ENCODE results near the gene MYBPH. TPM values are rescaled to one million over a fixed set of nuclear protein-coding genes. Genes with fewer than 3 reads are reported as not detected.

Gene MYBPH
- total and polyA plus RNA-seq, 3 experiments from 2014 or later, result not detected

DNA sequence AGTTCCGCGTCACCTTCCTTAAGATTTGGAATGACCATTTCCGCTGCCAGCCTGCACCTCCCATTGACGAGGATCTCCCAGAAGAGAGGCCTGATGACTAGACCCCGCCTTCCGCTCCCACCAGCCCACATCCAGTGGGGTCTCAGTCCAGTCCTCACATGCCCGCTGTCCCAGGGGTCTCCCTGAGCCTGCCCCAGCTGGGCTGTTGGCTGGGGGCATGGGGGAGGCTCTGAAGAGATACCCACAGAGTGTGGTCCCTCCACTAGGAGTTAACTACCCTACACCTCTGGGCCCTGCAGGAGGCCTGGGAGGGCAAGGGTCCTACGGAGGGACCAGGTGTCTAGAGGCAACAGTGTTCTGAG is 9.8 kb downstream of the MYBPH start:
- ChIA-PET POLR2A (no interaction called here), CTCF (no interaction called here)
- H3K9me3 ChIP-seq (ENCODE audit: low read length), result no peaks in the 10 kb centered on the region
- no peak overlapping the region for H3K4me3 ChIP-seq (ENCODE audit: low read length)
- Mint-ChIP-seq H3K4me3 (no peak overlapping the region), H3K36me3 (no peaks in the 10 kb centered on the region), H3K9me3 (no peaks in the 10 kb centered on the region), H3K27me3 (peaks cover 15 to 34% of the 10 kb centered on the region in 2 donors), H3K4me1 (no peaks in the 10 kb centered on the region), H3K27ac (no peak overlapping the region)
- H3K4me1 ChIP-seq (ENCODE audit: insufficient read depth, low read length), result no peaks in the 10 kb centered on the region
- no peaks in the 10 kb centered on the region for H3K27me3 ChIP-seq (ENCODE audit: insufficient read depth, low read length, poor library complexity, severe bottlenecking)
- H3K27ac ChIP-seq (ENCODE audit: low read depth, low read length), result no peak overlapping the region
- H3K36me3 ChIP-seq (ENCODE audit: insufficient read depth, low read length), result no peaks in the 10 kb centered on the region
- no peak for DNase-seq

DNA sequence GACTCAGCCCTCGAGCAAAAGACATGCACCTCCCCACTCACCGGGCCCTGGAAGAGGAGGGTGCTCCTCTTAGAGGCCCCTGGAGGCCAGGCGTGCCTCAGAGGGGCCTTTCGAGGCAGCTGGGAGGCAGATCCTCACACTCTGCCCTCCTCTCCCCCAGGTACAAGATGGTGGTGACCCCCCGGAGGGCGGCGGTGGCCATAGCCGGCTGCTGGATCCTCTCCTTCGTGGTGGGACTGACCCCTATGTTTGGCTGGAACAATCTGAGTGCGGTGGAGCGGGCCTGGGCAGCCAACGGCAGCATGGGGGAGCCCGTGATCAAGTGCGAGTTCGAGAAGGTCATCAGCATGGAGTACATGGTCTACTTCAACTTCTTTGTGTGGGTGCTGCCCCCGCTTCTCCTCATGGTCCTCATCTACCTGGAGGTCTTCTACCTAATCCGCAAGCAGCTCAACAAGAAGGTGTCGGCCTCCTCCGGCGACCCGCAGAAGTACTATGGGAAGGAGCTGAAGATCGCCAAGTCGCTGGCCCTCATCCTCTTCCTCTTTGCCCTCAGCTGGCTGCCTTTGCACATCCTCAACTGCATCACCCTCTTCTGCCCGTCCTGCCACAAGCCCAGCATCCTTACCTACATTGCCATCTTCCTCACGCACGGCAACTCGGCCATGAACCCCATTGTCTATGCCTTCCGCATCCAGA is 10.4 kb downstream of the MYBPH start:
- DNase-seq, result no peak
- Histone ChIP-seq H3K9me3 (ENCODE audit: low read length) (no peaks in the 10 kb centered on the region), H3K27me3 (ENCODE audit: insufficient read depth, low read length, poor library complexity, severe bottlenecking) (no peaks in the 10 kb centered on the region), H3K36me3 (ENCODE audit: insufficient read depth, low read length) (no peaks in the 10 kb centered on the region), H3K27ac (ENCODE audit: low read depth, low read length) (no peak overlapping the region), H3K4me3 (ENCODE audit: low read length) (no peak overlapping the region), H3K4me1 (ENCODE audit: insufficient read depth, low read length) (no peaks in the 10 kb centered on the region)
- ChIA-PET POLR2A (no interaction called here), CTCF (no interaction called here)
- Mint-ChIP-seq H3K27ac (no peak overlapping the region), H3K4me3 (no peak overlapping the region), H3K27me3 (peaks cover 15 to 34% of the 10 kb centered on the region in 2 donors), H3K4me1 (no peaks in the 10 kb centered on the region), H3K36me3 (no peaks in the 10 kb centered on the region), H3K9me3 (no peaks in the 10 kb centered on the region)

DNA sequence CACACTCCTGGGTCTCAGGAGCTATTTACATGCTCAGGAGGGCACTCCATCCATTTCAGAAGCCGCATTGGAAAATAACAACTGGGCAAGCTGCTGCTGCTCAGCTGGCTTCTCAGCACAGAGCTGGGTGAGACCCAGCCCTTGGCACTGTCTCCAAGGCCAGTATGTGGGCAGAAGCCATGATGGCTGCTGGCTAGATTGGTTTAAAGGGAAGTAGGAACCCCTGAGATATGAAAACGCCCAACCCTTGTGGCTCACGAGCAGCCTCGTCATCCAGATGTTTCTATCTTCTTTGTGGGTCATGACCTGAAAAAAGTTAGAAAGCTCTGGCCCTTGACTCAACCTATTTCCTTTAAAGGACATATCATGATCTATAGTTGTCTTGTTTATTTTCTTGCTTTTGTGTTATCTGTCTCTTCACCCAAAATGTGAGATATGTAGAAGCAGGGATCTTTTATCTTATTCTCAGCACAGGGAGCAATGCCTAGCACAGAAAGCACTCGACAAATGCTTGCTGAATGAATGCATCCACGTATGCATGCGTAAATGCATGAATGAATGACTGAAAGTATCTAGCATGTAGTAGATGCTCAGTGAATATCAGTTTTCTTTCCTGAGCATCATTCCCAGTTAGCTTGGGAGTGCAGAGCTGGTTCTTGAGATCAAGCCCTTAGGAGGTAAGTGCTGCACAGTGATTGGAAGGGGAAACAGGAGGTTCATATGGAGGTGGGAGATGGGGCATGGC is 11.6 kb downstream of the MYBPH start:
- no peaks in the 10 kb centered on the region for H3K9me3 ChIP-seq (ENCODE audit: low read length)
- Mint-ChIP-seq H3K4me3 (no peak overlapping the region), H3K27me3 (peaks cover 15 to 34% of the 10 kb centered on the region in 2 donors), H3K4me1 (no peaks in the 10 kb centered on the region), H3K36me3 (no peaks in the 10 kb centered on the region), H3K9me3 (peaks cover 0 to 2% (median 0%) of the 10 kb centered on the region in 5 donors), H3K27ac (no peak overlapping the region)
- no peak overlapping the region for H3K4me3 ChIP-seq (ENCODE audit: low read length)
- H3K36me3 ChIP-seq (ENCODE audit: insufficient read depth, low read length), result no peaks in the 10 kb centered on the region
- DNase-seq, result no peak
- no peaks in the 10 kb centered on the region for H3K4me1 ChIP-seq (ENCODE audit: insufficient read depth, low read length)
- H3K27ac ChIP-seq (ENCODE audit: low read depth, low read length), result no peak overlapping the region
- POLR2A ChIA-PET, result no interaction called here
- H3K27me3 ChIP-seq (ENCODE audit: insufficient read depth, low read length, poor library complexity, severe bottlenecking), result no peaks in the 10 kb centered on the region
- CTCF ChIA-PET, result no interaction called here

DNA sequence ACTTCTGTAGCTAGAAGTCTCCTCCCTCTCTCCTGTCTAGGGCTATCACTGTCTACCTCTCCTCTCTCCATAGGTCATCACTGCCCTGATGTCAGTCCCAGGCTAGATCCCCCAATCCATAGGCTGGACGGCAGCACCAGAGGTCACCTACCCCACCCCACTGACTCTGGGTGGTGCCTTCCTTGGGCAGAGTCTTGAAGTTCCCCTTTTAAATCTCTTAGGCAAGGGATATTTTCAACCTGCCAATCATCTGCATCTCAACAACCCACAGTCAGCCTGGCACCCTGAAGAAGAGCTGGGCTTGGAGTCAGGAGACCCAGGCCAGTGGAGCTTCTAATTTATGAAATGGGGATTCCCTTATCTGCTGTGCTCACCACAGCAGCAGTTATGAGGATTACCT is 13.2 kb downstream of the MYBPH start:
- H3K4me3 Mint-ChIP-seq, result no peak overlapping the region
- no peaks in the 10 kb centered on the region for H3K4me1 Mint-ChIP-seq
- H3K36me3 Mint-ChIP-seq, result no peaks in the 10 kb centered on the region
- no peak overlapping the region for H3K4me3 ChIP-seq (ENCODE audit: low read length)
- no peaks in the 10 kb centered on the region for H3K4me1 ChIP-seq (ENCODE audit: insufficient read depth, low read length)
- ChIA-PET CTCF (interaction anchor here (1.4 kb wide), 1 partner anchor 14 kb away, joined by 4 read pairs; no protein-coding TSS in a partner anchor), POLR2A (no interaction called here)
- no peak overlapping the region for H3K27ac Mint-ChIP-seq
- peaks cover 0 to 7% (median 2%) of the 10 kb centered on the region in 5 donors for H3K9me3 Mint-ChIP-seq
- no peaks in the 10 kb centered on the region for H3K36me3 ChIP-seq (ENCODE audit: insufficient read depth, low read length)
- no peaks in the 10 kb centered on the region for H3K9me3 ChIP-seq (ENCODE audit: low read length)
- no peaks in the 10 kb centered on the region for H3K27me3 ChIP-seq (ENCODE audit: insufficient read depth, low read length, poor library complexity, severe bottlenecking)
- no peak overlapping the region for H3K27ac ChIP-seq (ENCODE audit: low read depth, low read length)
- peaks cover 18 to 34% of the 10 kb centered on the region in 2 donors for H3K27me3 Mint-ChIP-seq
- no peak for DNase-seq

DNA sequence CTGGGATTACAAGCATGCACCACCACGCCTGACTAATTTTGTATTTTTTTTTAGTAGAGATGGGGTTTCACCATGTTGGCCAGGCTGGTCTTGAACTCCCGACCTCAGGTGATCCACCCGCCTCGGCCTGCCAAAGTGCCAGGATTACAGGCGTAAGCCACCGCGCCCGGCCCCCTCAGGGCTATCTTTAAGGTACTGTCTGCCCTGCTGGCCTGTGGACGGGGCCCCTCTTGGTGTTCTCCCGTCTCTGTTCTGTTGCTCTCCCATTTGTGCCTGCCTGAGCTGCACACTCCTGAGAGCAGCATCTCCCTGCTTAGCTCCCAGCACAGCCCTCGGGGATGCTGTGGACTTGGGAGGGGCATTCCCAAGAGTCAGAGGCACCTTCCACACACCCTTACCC is 13.9 kb downstream of the MYBPH start:
- no peak overlapping the region for H3K4me3 Mint-ChIP-seq
- no peaks in the 10 kb centered on the region for H3K27me3 ChIP-seq (ENCODE audit: insufficient read depth, low read length, poor library complexity, severe bottlenecking)
- POLR2A ChIA-PET, result no interaction called here
- CTCF ChIA-PET, result interaction anchor here (1.4 to 1.6 kb wide), 2 partner anchors 10 to 14 kb away, joined by 4 read pairs; no protein-coding TSS in a partner anchor
- no peaks in the 10 kb centered on the region for H3K4me1 ChIP-seq (ENCODE audit: insufficient read depth, low read length)
- H3K4me3 ChIP-seq (ENCODE audit: low read length), result no peak overlapping the region
- no peaks in the 10 kb centered on the region for H3K36me3 ChIP-seq (ENCODE audit: insufficient read depth, low read length)
- H3K9me3 Mint-ChIP-seq, result peaks cover 0 to 7% (median 2%) of the 10 kb centered on the region in 5 donors
- H3K36me3 Mint-ChIP-seq, result no peaks in the 10 kb centered on the region
- H3K27ac ChIP-seq (ENCODE audit: low read depth, low read length), result no peak overlapping the region
- H3K27me3 Mint-ChIP-seq, result peaks cover 17 to 34% of the 10 kb centered on the region in 2 donors
- no peak overlapping the region for H3K27ac Mint-ChIP-seq
- H3K4me1 Mint-ChIP-seq, result no peaks in the 10 kb centered on the region
- DNase-seq, result no peak
- no peaks in the 10 kb centered on the region for H3K9me3 ChIP-seq (ENCODE audit: low read length)

DNA sequence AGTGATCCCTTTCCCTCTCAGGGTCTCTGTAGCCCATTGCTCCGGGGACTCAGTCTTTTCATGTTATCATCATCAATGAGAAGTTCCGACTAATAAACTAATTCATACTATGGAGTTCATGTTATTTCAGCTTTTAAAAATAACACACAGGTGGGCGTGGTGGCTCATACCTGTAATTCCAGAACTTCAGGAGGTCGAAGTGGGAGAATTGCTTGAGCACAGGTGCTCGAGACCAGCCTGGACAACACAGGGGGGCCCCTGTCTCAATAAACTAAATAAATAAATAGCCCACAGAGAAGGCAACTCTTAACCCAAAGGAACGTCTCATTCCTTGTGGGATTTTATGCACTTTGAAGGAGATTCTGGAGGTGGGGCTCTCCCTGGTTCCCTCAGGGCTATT is 14.5 kb downstream of the MYBPH start:
- ChIA-PET POLR2A (no interaction called here), CTCF (interaction anchor here (1.6 kb wide), 1 partner anchor 10 kb away, joined by 4 read pairs; no protein-coding TSS in a partner anchor)
- H3K4me1 ChIP-seq (ENCODE audit: insufficient read depth, low read length), result no peaks in the 10 kb centered on the region
- H3K4me1 Mint-ChIP-seq, result no peaks in the 10 kb centered on the region
- DNase-seq, result no peak
- H3K27me3 Mint-ChIP-seq, result peaks cover 13 to 34% of the 10 kb centered on the region in 2 donors
- no peaks in the 10 kb centered on the region for H3K36me3 Mint-ChIP-seq
- H3K36me3 ChIP-seq (ENCODE audit: insufficient read depth, low read length), result no peaks in the 10 kb centered on the region
- no peaks in the 10 kb centered on the region for H3K27me3 ChIP-seq (ENCODE audit: insufficient read depth, low read length, poor library complexity, severe bottlenecking)
- no peak overlapping the region for H3K4me3 Mint-ChIP-seq
- no peak overlapping the region for H3K27ac ChIP-seq (ENCODE audit: low read depth, low read length)
- H3K27ac Mint-ChIP-seq, result no peak overlapping the region
- no peak overlapping the region for H3K4me3 ChIP-seq (ENCODE audit: low read length)
- peaks cover 0 to 7% (median 2%) of the 10 kb centered on the region in 5 donors for H3K9me3 Mint-ChIP-seq
- no peaks in the 10 kb centered on the region for H3K9me3 ChIP-seq (ENCODE audit: low read length)

DNA sequence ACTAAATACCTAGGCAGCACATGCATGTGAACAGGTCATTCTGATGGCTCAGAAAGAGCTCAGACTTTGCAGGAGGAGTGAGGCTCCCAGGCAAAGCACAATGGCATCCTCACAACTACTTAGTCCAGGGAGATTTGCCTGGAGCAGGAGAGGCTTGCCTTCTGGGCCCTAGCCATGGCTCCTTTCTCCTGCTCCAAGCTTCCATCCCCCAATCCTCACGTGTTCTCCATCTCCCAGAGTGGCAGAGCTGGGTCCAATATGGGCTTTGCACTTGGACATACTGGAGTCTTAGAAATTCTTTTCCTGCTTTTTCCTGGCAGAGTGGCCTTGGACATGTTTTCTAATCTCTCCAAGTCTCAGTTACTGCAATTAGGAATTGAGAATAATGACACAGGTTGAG is 15.8 kb downstream of the MYBPH start:
- H3K27me3 ChIP-seq (ENCODE audit: insufficient read depth, low read length, poor library complexity, severe bottlenecking), result no peaks in the 10 kb centered on the region
- Mint-ChIP-seq H3K27me3 (peaks cover 18 to 33% of the 10 kb centered on the region in 2 donors), H3K9me3 (peaks cover 0 to 7% (median 2%) of the 10 kb centered on the region in 5 donors), H3K4me3 (no peak overlapping the region), H3K27ac (no peak overlapping the region), H3K36me3 (no peaks in the 10 kb centered on the region), H3K4me1 (no peaks in the 10 kb centered on the region)
- no peak for DNase-seq
- POLR2A ChIA-PET, result no interaction called here
- no peak overlapping the region for H3K4me3 ChIP-seq (ENCODE audit: low read length)
- no peaks in the 10 kb centered on the region for H3K4me1 ChIP-seq (ENCODE audit: insufficient read depth, low read length)
- CTCF ChIA-PET, result no interaction called here
- H3K9me3 ChIP-seq (ENCODE audit: low read length), result no peaks in the 10 kb centered on the region
- no peak overlapping the region for H3K27ac ChIP-seq (ENCODE audit: low read depth, low read length)
- no peaks in the 10 kb centered on the region for H3K36me3 ChIP-seq (ENCODE audit: insufficient read depth, low read length)

DNA sequence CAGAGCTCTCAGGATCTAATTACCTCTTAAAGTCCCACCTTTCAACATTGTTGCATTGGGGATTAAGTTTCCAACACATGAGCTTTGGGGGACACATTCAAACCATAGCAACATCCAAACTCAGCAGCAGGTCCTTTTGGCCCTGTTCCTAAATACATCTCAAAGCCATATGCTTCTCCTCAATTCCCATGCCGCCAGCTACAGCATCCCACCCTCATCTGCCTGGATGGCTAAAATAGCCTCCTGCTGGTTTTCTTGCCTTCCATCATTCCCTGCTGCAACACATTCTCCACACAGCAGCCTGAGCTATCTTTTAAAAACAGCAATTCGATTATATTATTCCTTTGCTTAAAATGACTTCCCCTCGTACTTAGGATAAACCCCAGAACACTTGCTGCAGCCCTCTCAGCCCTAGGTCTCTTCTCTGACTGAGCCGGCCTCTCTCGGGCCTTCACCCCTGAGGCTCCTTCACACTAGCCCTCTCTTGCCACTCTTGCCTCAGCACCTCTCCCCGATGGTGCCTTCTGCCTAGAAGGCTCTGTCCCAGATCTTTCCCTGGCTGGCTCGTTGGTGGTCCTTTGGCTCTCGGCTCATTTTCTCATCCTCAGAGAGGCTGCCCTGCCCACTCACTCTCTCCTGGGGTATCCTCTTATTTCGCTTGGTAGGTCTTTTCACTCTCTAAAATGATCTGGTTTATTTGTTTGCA is 16.5 kb downstream of the MYBPH start:
- H3K4me1 Mint-ChIP-seq, result no peaks in the 10 kb centered on the region
- POLR2A ChIA-PET, result no interaction called here
- H3K9me3 ChIP-seq (ENCODE audit: low read length), result no peaks in the 10 kb centered on the region
- H3K36me3 ChIP-seq (ENCODE audit: insufficient read depth, low read length), result no peaks in the 10 kb centered on the region
- DNase-seq, result no peak
- H3K27me3 ChIP-seq (ENCODE audit: insufficient read depth, low read length, poor library complexity, severe bottlenecking), result no peaks in the 10 kb centered on the region
- no peak overlapping the region for H3K27ac ChIP-seq (ENCODE audit: low read depth, low read length)
- no peak overlapping the region for H3K4me3 ChIP-seq (ENCODE audit: low read length)
- H3K36me3 Mint-ChIP-seq, result no peaks in the 10 kb centered on the region
- H3K27ac Mint-ChIP-seq, result no peak overlapping the region
- H3K4me3 Mint-ChIP-seq, result no peak overlapping the region
- H3K27me3 Mint-ChIP-seq, result peaks cover 14 to 29% of the 10 kb centered on the region in 2 donors
- H3K4me1 ChIP-seq (ENCODE audit: insufficient read depth, low read length), result no peaks in the 10 kb centered on the region
- CTCF ChIA-PET, result no interaction called here
- peaks cover 0 to 7% (median 2%) of the 10 kb centered on the region in 5 donors for H3K9me3 Mint-ChIP-seq
